Effector memory CD8-positive, alpha-beta T cell (primary cell): ENCODE measurements around the gene KCNQ1.

ENCODE experiments used
- ATAC-seq: fragments of 150-1000 bp; cut with Tn5 transposase; replicated peaks from 2 replicates; pipeline ENCODE4 v1.10.0; 2021; ENCODE audit warnings: mild to moderate bottlenecking, moderate library complexity
- DNase-seq, 3 experiments: peaks; one replicate each; pipeline ENCODE4 v3.0.0; 2021
- H3K27ac Mint-ChIP-seq, 2 donors: one replicate each; pipeline ENCODE4 v1.8.0; 2022; ENCODE audit warnings: mild to moderate bottlenecking in 2 of 2, mixed read lengths in 2 of 2, moderate library complexity in 2 of 2
- H3K27me3 Mint-ChIP-seq, 2 donors: one replicate each; pipeline ENCODE4 v1.8.0; 2022; ENCODE audit warnings: mixed read lengths in 2 of 2
- H3K36me3 Mint-ChIP-seq: one replicate; pipeline ENCODE4 v1.8.0; 2022; ENCODE audit warnings: mild to moderate bottlenecking, moderate library complexity, mixed read lengths; ENCODE audit not compliant: insufficient read depth
- H3K4me1 Mint-ChIP-seq, 2 donors: one replicate each; pipeline ENCODE4 v1.8.0; 2022; ENCODE audit warnings: low read depth in 2 of 2, mixed read lengths in 2 of 2
- H3K4me3 Mint-ChIP-seq, 2 donors: one replicate each; pipeline ENCODE4 v1.8.0; 2022; ENCODE audit warnings: mild to moderate bottlenecking in 2 of 2, mixed read lengths in 2 of 2, moderate library complexity in 2 of 2
- H3K9me3 Mint-ChIP-seq, 2 donors: one replicate each; pipeline ENCODE4 v1.8.0; 2022; ENCODE audit warnings: mixed read lengths in 2 of 2

The KCNQ1 gene

GRCh38 chr11:2553886-2554285 is 109.1 kb downstream of the KCNQ1 start:
- Mint-ChIP-seq H3K27me3 (peaks cover 13 to 18% of the 10 kb centered on the region in 2 donors), H3K4me1 (peaks cover 0 to 1% of the 10 kb centered on the region in 2 donors), H3K9me3 (no peaks in the 10 kb centered on the region), H3K27ac (no peak overlapping the region), H3K4me3 (no peak overlapping the region), H3K36me3 (no peaks in the 10 kb centered on the region)
- ATAC-seq (no peak), DNase-seq (no peak)

GRCh38 chr11:2554338-2555207 is 109.8 kb downstream of the KCNQ1 start:
- Mint-ChIP-seq H3K4me3 (no peak overlapping the region), H3K36me3 (no peaks in the 10 kb centered on the region), H3K9me3 (no peaks in the 10 kb centered on the region), H3K4me1 (peaks cover 0 to 1% of the 10 kb centered on the region in 2 donors), H3K27me3 (peaks cover 13 to 18% of the 10 kb centered on the region in 2 donors), H3K27ac (no peak overlapping the region)
- no peak for ATAC-seq
- DNase-seq: no peak

GRCh38 chr11:2555336-2555735 is 110.5 kb downstream of the KCNQ1 start:
- DNase-seq (no peak), ATAC-seq (no peak)
- no peaks in the 10 kb centered on the region for H3K9me3 Mint-ChIP-seq
- H3K36me3 Mint-ChIP-seq: no peaks in the 10 kb centered on the region
- peaks cover 0 to 4% of the 10 kb centered on the region in 2 donors for H3K4me1 Mint-ChIP-seq
- H3K27ac Mint-ChIP-seq: no peak overlapping the region
- peaks cover 8 to 14% of the 10 kb centered on the region in 2 donors for H3K27me3 Mint-ChIP-seq
- no peak overlapping the region for H3K4me3 Mint-ChIP-seq

GRCh38 chr11:2555891-2556290 is 111.1 kb downstream of the KCNQ1 start:
- Mint-ChIP-seq H3K4me3 (no peak overlapping the region), H3K4me1 (peaks cover 0 to 4% of the 10 kb centered on the region in 2 donors), H3K27me3 (peaks cover 6 to 8% of the 10 kb centered on the region in 2 donors), H3K9me3 (no peaks in the 10 kb centered on the region), H3K27ac (no peak overlapping the region), H3K36me3 (peaks cover 3% of the 10 kb centered on the region)
- ATAC-seq: no peak
- no peak for DNase-seq

- Mint-ChIP-seq H3K4me3 (no peak overlapping the region), H3K9me3 (no peaks in the 10 kb centered on the region), H3K27ac (no peak overlapping the region), H3K4me1 (peaks cover 0 to 4% of the 10 kb centered on the region in 2 donors), H3K36me3 (peaks cover 3% of the 10 kb centered on the region), H3K27me3 (no peaks in the 10 kb centered on the region)
- DNase-seq (no peak), ATAC-seq (no peak)
Observed at GRCh38 chr11:2557381-2557780, 112.6 kb downstream of the KCNQ1 start.

- peaks cover 0 to 2% of the 10 kb centered on the region in 2 donors for H3K4me1 Mint-ChIP-seq
- H3K27ac Mint-ChIP-seq: no peak overlapping the region
- H3K9me3 Mint-ChIP-seq: no peaks in the 10 kb centered on the region
- DNase-seq (no peak), ATAC-seq (no peak)
- peaks cover 3% of the 10 kb centered on the region for H3K36me3 Mint-ChIP-seq
- H3K27me3 Mint-ChIP-seq: no peaks in the 10 kb centered on the region
- no peak overlapping the region for H3K4me3 Mint-ChIP-seq
Observed at GRCh38 chr11:2558397-2558796, 113.6 kb downstream of the KCNQ1 start.

GRCh38 chr11:2558861-2559526 is 114.2 kb downstream of the KCNQ1 start:
- peaks cover 0 to 2% of the 10 kb centered on the region in 2 donors for H3K4me1 Mint-ChIP-seq
- no peak overlapping the region for H3K4me3 Mint-ChIP-seq
- ATAC-seq (no peak), DNase-seq (no peak)
- H3K27me3 Mint-ChIP-seq: no peaks in the 10 kb centered on the region
- H3K9me3 Mint-ChIP-seq: no peaks in the 10 kb centered on the region
- H3K36me3 Mint-ChIP-seq: peaks cover 3% of the 10 kb centered on the region
- no peak overlapping the region for H3K27ac Mint-ChIP-seq

GRCh38 chr11:2559527-2560311 is 114.9 kb downstream of the KCNQ1 start:
- Mint-ChIP-seq H3K36me3 (peaks cover 3% of the 10 kb centered on the region), H3K9me3 (no peaks in the 10 kb centered on the region), H3K4me1 (peaks cover 0 to 2% of the 10 kb centered on the region in 2 donors), H3K27me3 (no peaks in the 10 kb centered on the region), H3K27ac (no peak overlapping the region), H3K4me3 (no peak overlapping the region)
- no peak for ATAC-seq
- no peak for DNase-seq

- no peak for DNase-seq
- H3K36me3 Mint-ChIP-seq: peaks cover 3% of the 10 kb centered on the region
- peaks cover 0 to 2% of the 10 kb centered on the region in 2 donors for H3K4me1 Mint-ChIP-seq
- no peaks in the 10 kb centered on the region for H3K27me3 Mint-ChIP-seq
- ATAC-seq: no peak
- no peaks in the 10 kb centered on the region for H3K9me3 Mint-ChIP-seq
- H3K4me3 Mint-ChIP-seq: no peak overlapping the region
- H3K27ac Mint-ChIP-seq: no peak overlapping the region
Observed at GRCh38 chr11:2561696-2562581, 117.1 kb downstream of the KCNQ1 start.

- DNase-seq (no peak), ATAC-seq (no peak)
- Mint-ChIP-seq H3K9me3 (no peaks in the 10 kb centered on the region), H3K36me3 (peaks cover 3% of the 10 kb centered on the region), H3K4me1 (peaks cover 0 to 2% of the 10 kb centered on the region in 2 donors), H3K4me3 (no peak overlapping the region), H3K27ac (no peak overlapping the region), H3K27me3 (no peaks in the 10 kb centered on the region)
Observed at GRCh38 chr11:2562890-2563212, 118.0 kb downstream of the KCNQ1 start.

GRCh38 chr11:2563213-2564007 is 118.6 kb downstream of the KCNQ1 start:
- H3K9me3 Mint-ChIP-seq: no peaks in the 10 kb centered on the region
- H3K4me3 Mint-ChIP-seq: no peak overlapping the region
- no peak overlapping the region for H3K27ac Mint-ChIP-seq
- no peaks in the 10 kb centered on the region for H3K27me3 Mint-ChIP-seq
- peaks cover 3% of the 10 kb centered on the region for H3K36me3 Mint-ChIP-seq
- ATAC-seq: no peak
- peaks cover 0 to 2% of the 10 kb centered on the region in 2 donors for H3K4me1 Mint-ChIP-seq
- DNase-seq: no peak

- H3K27ac Mint-ChIP-seq: no peak overlapping the region
- no peak overlapping the region for H3K4me3 Mint-ChIP-seq
- peaks cover 3% of the 10 kb centered on the region for H3K36me3 Mint-ChIP-seq
- H3K27me3 Mint-ChIP-seq: no peaks in the 10 kb centered on the region
- ATAC-seq: no peak
- DNase-seq: no peak
- H3K9me3 Mint-ChIP-seq: no peaks in the 10 kb centered on the region
- peaks cover 0 to 4% of the 10 kb centered on the region in 2 donors for H3K4me1 Mint-ChIP-seq
Observed at GRCh38 chr11:2564008-2564530, 119.3 kb downstream of the KCNQ1 start.
